Astrocyte of the spinal cord (primary cell): ENCODE measurements around the gene PLEKHG2.
A peak's percentile ranks its signal among the peaks of the same experiment; 100 is the strongest.

Source experiments
- DNase-seq: peaks from one replicate; pipeline ENCODE4 v3.0.0; 2011; ENCODE audit warnings: low read depth, low spot score
- H3K4me3 ChIP-seq: 2 replicates; pipeline ENCODE4 v1.5.1; 2011; ENCODE audit warnings: low read depth, mild to moderate bottlenecking, low read length, moderate library complexity
- CTCF ChIP-seq: IDR thresholded peaks from 2 replicates; pipeline ENCODE4 v1.5.1; 2012; ENCODE audit warnings: low read depth, mild to moderate bottlenecking, low read length, inconsistent platforms
- in situ Hi-C: cut with HindIII; loops from 2 replicates; pipeline ENCODE4 v1.10.0; 2017; ENCODE audit warnings: low sequenced_read_pairs

Gene PLEKHG2

GRCh38 chr19:39471756-39472536, 59.5 kb downstream of the PLEKHG2 start:
- in situ Hi-C loops = no loop called here
- no peak overlapping the region for H3K4me3 ChIP-seq
- DNase-seq = no peak
- TF ChIP-seq CTCF = no peak

GRCh38 chr19:39472746-39473442, 60.4 kb downstream of the PLEKHG2 start:
- H3K4me3 ChIP-seq = no peak overlapping the region
- in situ Hi-C loops = no loop called here
- TF ChIP-seq CTCF = no peak
- no peak for DNase-seq

DNA sequence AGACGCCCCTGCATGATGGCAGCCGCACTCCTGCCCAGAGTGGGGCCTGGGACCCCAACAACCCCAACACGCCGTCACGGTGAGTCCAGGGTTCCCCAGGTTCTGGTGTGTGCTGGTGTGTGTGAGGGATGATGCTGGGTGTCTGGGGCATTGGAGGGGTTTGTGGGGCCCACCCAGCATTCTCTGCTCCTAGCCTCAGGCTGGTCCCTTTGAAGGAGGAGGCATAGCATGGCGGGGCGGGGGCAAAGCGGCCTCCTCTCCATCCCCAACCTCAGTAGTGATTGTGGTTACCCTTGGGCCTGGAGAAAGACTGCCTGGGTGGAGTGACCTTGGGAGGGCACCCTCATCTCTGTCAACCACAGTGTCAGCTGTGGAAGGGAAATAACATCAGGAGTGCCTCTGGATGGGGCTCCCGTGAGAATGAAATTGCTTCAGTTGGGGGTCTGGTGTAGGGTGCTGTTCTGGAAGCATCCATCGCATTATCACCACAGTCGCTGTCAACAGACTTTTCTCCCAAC, 61.0 kb downstream of the PLEKHG2 start:
- no peak for TF ChIP-seq CTCF
- no peak for DNase-seq
- in situ Hi-C loops = no loop called here
- no peak overlapping the region for H3K4me3 ChIP-seq

DNA sequence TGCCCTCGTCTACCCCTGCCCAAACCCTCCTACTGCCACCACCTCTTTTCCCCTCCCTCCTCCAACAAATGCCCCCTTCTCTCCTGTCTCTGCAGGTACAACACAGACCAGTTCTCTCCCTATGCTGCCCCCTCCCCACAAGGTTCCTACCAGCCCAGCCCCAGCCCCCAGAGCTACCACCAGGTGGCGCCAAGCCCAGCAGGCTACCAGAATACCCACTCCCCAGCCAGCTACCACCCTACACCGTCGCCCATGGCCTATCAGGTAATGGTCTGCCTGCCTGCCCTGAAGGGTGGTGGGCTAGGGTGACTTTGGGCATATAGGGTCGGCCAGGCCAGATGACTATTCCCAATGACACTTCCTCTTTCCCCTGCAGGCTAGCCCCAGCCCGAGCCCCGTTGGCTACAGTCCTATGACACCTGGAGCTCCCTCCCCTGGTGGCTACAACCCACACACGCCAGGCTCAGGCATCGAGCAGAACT, 61.7 kb downstream of the PLEKHG2 start:
- in situ Hi-C loops = no loop called here
- no peak overlapping the region for H3K4me3 ChIP-seq
- DNase-seq = peak; percentile 13
- TF ChIP-seq CTCF = peak; percentile 93

DNA sequence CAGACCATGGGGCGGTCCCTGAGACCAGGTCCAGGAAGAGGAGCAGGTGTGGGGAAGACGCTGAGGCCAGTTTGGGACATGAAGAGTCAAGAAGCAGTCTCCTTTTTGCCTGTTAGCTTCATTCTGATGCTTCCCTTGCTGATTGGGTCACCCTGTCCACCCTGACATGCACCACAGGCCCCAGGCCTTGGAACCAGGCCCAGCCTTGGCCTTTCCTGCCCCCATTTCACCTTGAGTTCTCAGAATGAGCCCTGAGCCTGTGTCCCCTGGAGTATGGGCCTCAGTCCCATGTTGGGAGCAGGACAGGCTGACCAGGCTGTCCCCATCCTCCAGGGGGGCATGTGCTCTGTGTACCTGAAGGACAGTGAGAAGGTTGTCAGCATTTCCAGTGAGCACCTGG, 63.3 kb downstream of the PLEKHG2 start:
- no peak for DNase-seq
- TF ChIP-seq CTCF = no peak
- in situ Hi-C loops = no loop called here
- H3K4me3 ChIP-seq = no peak overlapping the region
